ENCODE measurements around the gene NFIA.

The NFIA gene

DNA sequence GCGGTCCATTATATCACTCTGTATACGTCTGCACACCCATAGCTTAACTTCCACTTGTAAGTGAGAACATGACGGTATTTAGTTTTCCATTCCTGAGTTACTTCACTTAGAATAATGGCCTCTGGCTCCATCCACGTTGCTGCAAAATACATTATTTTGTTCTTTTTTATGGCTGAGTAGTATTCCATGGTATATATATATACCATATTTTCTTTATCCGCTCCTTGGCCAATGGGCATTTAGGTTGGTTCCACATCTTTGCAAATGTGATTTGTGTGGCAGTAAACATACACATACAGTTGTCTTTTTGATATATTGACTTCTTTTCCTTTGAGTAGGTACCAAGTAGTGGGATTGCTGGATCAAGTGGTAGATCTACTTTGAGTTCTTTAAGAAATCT, 245.1 kb downstream of the NFIA start:
- DNase-seq (ENCODE audit: extremely low read depth, low read depth): no peak
- TF ChIP-seq CTCF (IDR thresholded peaks at IDR 0.05; ENCODE audit: low read depth, low read length): no peak

DNA sequence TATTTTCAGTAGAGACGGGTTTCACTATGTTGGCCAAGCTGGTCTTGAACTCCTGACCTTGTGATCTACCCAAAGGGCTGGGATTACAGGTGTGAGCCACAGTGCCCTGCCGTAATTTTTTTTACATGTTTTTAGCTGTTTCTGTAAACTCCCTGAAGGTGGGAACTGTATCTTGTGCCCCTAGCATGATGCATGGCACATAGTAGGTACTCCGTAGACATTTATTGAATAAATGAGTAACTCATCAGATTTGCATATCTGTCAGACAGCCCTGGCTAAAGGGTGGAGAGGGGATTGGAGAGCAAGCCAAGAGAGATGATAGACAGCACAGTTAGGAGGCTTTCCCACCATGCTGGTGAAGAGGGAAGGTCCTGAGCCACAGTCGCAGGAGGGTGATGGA, 247.2 kb downstream of the NFIA start:
- no peak for DNase-seq (ENCODE audit: extremely low read depth, low read depth)

DNA sequence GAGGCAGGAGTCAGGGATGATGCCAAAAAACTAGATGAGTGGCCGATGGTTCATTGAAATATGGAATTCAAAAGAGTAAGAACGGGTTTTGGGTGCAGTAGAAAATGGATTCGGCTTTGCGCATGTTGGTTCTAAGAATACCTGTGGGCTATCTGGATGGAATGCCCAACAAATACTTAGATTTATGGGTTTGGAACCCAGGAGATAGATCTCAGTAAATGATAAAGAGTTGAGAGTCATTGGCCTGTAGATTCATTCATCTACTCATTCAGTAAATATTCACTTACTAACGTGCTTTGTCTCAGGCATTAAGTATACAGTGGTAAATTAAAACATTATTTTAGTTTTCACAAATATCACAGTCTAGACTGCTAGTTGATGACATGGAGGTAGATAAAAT, 247.7 kb downstream of the NFIA start:
- no peak for TF ChIP-seq CTCF (IDR thresholded peaks at IDR 0.05; ENCODE audit: low read depth, low read length)
- DNase-seq (ENCODE audit: extremely low read depth, low read depth): no peak

More for the DNA sequence above, 247.2 kb downstream of the NFIA start:
- TF ChIP-seq CTCF (IDR thresholded peaks at IDR 0.05; ENCODE audit: low read depth, low read length): no peak

DNA sequence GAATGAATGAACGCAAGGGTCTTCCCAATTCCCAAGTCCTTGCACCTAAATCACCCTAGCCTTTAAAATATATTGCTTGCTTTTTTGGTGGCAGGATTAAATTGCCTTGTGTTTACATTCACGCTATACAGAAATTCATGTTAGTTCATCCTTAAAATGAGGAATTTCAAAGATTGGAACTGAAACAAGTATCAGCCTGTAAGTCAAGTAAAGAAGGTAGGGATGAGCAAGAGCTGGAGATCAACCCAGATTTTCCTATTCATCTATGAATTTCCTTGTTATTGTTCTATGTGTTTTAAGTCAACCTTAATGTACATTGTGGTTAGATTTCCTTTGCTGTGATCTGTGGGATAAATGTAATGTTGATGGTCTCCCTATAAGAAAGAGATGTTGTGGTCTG, 248.2 kb downstream of the NFIA start:
- DNase-seq (ENCODE audit: extremely low read depth, low read depth): no peak
- TF ChIP-seq CTCF (IDR thresholded peaks at IDR 0.05; ENCODE audit: low read depth, low read length): no peak

GRCh38 chr1:61332196-61332753, 249.9 kb downstream of the NFIA start:
- TF ChIP-seq CTCF (IDR thresholded peaks at IDR 0.05; ENCODE audit: low read depth, low read length): no peak
- no peak for DNase-seq (ENCODE audit: extremely low read depth, low read depth)

DNA sequence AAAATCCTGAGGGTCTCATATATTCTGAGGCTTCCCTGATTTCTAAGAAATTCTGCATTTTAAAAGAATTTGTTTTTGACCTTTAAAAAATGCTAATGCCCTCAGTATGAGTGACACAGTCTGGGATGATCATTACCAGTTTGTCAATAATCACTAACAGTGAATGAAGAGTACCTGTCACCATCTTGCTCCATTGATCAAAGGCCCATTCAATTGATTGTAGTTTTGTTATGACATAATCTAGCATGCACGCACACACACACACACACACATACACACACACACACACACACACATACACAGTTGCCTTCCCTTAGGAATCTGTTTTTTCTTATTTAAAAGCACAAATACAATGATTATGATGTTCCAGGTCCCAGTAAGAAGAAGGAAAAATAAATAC, 250.4 kb downstream of the NFIA start:
- TF ChIP-seq CTCF (IDR thresholded peaks at IDR 0.05; ENCODE audit: low read depth, low read length): no peak

GRCh38 chr1:61334718-61335589, 252.6 kb downstream of the NFIA start:
- TF ChIP-seq CTCF (IDR thresholded peaks at IDR 0.05; ENCODE audit: low read depth, low read length): no peak
- no peak for DNase-seq (ENCODE audit: extremely low read depth, low read depth)

More for the DNA sequence above, 250.4 kb downstream of the NFIA start:
- DNase-seq (ENCODE audit: extremely low read depth, low read depth): no peak

All from AG09319 (cell line).